ENCODE results near the gene TIMM17B. TPM values are rescaled to one million over a fixed set of nuclear protein-coding genes. Genes with fewer than 3 reads are reported as not detected.

The TIMM17B gene
- 10 to 100 TPM; 78.6 to 83.3 TPM for total RNA-seq
- polyA plus RNA-seq (2013, experiment 1 of 2) = 76.0 TPM
- 62.0 TPM for polyA plus RNA-seq (2013, experiment 2 of 2)
- long read RNA-seq, experiment 1, partial matches to known transcripts = 27 of 39 reads
- long read RNA-seq, experiment 1, other reads (novel, unspliced or antisense) = 9 of 39 reads
- long read RNA-seq, experiment 2, partial matches to known transcripts = 67 of 85 reads
- long read RNA-seq, experiment 2, other reads (novel, unspliced or antisense) = 13 of 85 reads
- long read RNA-seq, experiment 3, transcript TIMM17B-204 (7 exons, 964 nt) = major isoform, 6 of 60 reads
- long read RNA-seq, experiment 3, partial matches to known transcripts = 47 of 60 reads
- long read RNA-seq, experiment 3, other reads (novel, unspliced or antisense) = 5 of 60 reads
- long read RNA-seq, experiment 4, transcript TIMM17B-204 (7 exons, 964 nt) = major isoform, 40 of 438 reads
- long read RNA-seq, experiment 4, partial matches to known transcripts = 380 of 438 reads
- long read RNA-seq, experiment 4, other reads (novel, unspliced or antisense) = 14 of 438 reads

DNA sequence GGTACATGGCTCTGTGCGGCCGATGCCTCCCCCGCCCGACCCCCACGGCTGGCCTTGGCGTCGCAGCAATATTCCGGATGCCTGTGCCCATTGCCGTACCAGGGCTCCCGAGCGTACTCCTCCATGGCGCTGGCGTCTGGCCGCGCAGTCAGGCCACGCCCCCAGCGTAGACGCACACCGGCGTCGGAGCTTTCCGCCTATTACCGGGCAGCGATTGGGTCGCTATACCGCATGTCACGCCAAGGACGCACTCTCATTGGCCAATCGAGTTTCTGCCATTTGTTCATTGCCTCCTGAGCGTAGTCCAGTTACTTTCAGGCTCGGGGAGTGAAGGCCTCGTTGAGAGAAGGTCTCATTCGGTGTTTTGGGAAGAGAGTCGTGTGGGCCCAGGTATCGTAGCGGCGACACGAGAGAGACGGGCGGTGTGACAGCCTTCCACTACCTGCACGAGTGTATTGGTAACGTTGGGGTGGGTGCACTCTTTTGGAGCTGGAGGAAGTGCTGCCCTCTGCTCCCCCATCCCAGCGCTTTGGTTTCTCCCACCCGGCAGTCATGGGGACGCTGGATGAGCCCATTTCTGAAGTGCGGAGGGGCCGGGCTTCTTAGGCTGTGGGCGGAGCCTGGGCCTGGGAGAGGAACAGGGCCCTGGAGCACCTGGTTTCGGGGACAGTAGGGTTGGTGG is at the start of gene TIMM17B, which contains the start of gene PQBP1:
Gene TIMM17B, minus strand, starts transcription at position 144 of the 682 bp plus-strand sequence. Its CDS starts 19 bp downstream, at position 125.
Gene PQBP1, plus strand, starts transcription at position 306 of the 682 bp plus-strand sequence. CDS start 580 bp downstream, outside the sequence.
- H3K4me3 ChIP-seq (ENCODE audit: low read length) = peak within 1 kb of the TSS; percentile 92
- 0% methylated on average over 3 to 45 of the region's 49 CpGs for WGBS, 2 experiments (ENCODE audit: insufficient coverage in 1 of 2, insufficient read length in 1 of 2)
- TF ChIP-seq, protein P1, sequence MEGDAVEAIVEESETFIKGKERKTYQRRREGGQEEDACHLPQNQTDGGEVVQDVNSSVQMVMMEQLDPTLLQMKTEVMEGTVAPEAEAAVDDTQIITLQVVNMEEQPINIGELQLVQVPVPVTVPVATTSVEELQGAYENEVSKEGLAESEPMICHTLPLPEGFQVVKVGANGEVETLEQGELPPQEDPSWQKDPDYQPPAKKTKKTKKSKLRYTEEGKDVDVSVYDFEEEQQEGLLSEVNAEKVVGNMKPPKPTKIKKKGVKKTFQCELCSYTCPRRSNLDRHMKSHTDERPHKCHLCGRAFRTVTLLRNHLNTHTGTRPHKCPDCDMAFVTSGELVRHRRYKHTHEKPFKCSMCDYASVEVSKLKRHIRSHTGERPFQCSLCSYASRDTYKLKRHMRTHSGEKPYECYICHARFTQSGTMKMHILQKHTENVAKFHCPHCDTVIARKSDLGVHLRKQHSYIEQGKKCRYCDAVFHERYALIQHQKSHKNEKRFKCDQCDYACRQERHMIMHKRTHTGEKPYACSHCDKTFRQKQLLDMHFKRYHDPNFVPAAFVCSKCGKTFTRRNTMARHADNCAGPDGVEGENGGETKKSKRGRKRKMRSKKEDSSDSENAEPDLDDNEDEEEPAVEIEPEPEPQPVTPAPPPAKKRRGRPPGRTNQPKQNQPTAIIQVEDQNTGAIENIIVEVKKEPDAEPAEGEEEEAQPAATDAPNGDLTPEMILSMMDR (conservative IDR thresholded peaks at IDR 0.05) = no peak

DNA sequence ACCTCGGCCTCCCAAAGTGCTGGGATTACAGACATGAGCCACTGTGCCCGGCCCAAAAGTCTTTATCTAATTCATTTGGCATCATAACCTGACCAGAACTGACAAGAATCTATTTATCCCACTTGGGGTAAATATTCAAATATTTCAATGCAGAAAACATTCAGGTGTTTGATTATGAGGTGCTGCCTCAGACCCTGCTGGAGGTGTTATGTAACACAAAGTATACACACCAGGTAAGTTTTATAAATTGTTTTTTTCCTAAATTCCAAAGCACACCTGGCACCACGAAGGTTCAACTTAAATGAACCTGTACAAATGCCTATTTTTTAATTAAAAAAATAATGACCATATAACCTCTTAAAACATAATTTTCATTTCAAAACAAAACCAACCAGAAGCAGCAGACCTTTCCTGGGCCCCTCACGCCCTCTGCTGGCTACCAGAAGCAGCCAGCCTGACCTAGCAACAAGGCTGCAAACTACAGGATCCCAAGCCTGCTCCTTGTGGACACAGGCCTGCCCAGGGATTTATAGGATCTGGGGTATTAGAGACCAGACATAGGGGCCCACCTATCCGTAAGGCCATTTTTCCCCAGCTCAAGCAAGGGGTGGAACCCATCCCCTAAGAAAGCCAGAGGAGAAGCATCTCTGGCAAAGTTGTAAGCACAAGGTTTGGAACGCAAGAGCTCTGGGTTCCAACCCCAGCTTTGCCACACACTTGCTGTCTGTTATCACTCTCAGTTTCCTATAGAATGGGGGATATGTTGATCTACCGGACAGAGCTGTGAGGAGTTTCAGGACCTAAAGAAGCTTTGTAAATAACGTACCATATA is 48.2 kb upstream of the TIMM17B start:
- peaks cover 23% of the 10 kb centered on the region for H3K36me3 Mint-ChIP-seq (ENCODE audit: low read depth)
- H3K9ac ChIP-seq (ENCODE audit: extremely low read depth, low read length, poor library complexity, severe bottlenecking) = no peak overlapping the region
- H3K4me1 Mint-ChIP-seq = peaks cover 2% of the 10 kb centered on the region
- no peaks in the 10 kb centered on the region for H3K4me1 ChIP-seq (ENCODE audit: control insufficient read depth, insufficient read depth, low read length)
- no peak overlapping the region for H3K4me3 ChIP-seq (ENCODE audit: low read length)
- no peak overlapping the region for H3K4me3 Mint-ChIP-seq
- H3K9me3 Mint-ChIP-seq = peaks cover 46% of the 10 kb centered on the region
- H3K27me3 ChIP-seq (ENCODE audit: control insufficient read depth, insufficient read depth, low read length, poor library complexity, severe bottlenecking) = no peaks in the 10 kb centered on the region
- 66 to 100% methylated on average over 1 to 8 of the region's 8 CpGs for WGBS, 2 experiments (ENCODE audit: insufficient coverage in 1 of 2, insufficient read length in 1 of 2)
- H3K27ac ChIP-seq (ENCODE audit: low read depth, low read length) = no peak overlapping the region
- H3K36me3 ChIP-seq (ENCODE audit: control insufficient read depth, insufficient read depth, low read length) = peaks cover 10% of the 10 kb centered on the region
- H3K9me3 ChIP-seq (ENCODE audit: control insufficient read depth, low read length) = no peaks in the 10 kb centered on the region
- H3K27ac Mint-ChIP-seq = peak overlapping the region; percentile 84
- DNase-seq = peak; percentile 80
- TF ChIP-seq, protein P1 (conservative IDR thresholded peaks at IDR 0.05) = peak; percentile 88
- no peaks in the 10 kb centered on the region for H3K27me3 Mint-ChIP-seq (ENCODE audit: insufficient read depth)

More for the DNA sequence above, at the start of gene TIMM17B, which contains the start of gene PQBP1:
- no peaks in the 10 kb centered on the region for H3K4me1 Mint-ChIP-seq
- H3K9me3 Mint-ChIP-seq = peaks cover 63% of the 10 kb centered on the region
- Histone ChIP-seq H3K4me1 (ENCODE audit: control insufficient read depth, insufficient read depth, low read length) (no peaks in the 10 kb centered on the region), H3K36me3 (ENCODE audit: control insufficient read depth, insufficient read depth, low read length) (peaks cover 17% of the 10 kb centered on the region), H3K27ac (ENCODE audit: low read depth, low read length) (peak within 1 kb of the TSS; percentile 93), H3K9me3 (ENCODE audit: control insufficient read depth, low read length) (no peaks in the 10 kb centered on the region), H3K27me3 (ENCODE audit: control insufficient read depth, insufficient read depth, low read length, poor library complexity, severe bottlenecking) (no peaks in the 10 kb centered on the region), H3K9ac (ENCODE audit: extremely low read depth, low read length, poor library complexity, severe bottlenecking) (peak within 1 kb of the TSS; percentile 77)
- peak within 1 kb of the TSS; percentile 87 for H3K4me3 Mint-ChIP-seq
- no peaks in the 10 kb centered on the region for H3K27me3 Mint-ChIP-seq (ENCODE audit: insufficient read depth)
- H3K36me3 Mint-ChIP-seq (ENCODE audit: low read depth) = peaks cover 32% of the 10 kb centered on the region
- peak within 1 kb of the TSS; percentile 95 for H3K27ac Mint-ChIP-seq
- peak; percentile 94 for DNase-seq

DNA sequence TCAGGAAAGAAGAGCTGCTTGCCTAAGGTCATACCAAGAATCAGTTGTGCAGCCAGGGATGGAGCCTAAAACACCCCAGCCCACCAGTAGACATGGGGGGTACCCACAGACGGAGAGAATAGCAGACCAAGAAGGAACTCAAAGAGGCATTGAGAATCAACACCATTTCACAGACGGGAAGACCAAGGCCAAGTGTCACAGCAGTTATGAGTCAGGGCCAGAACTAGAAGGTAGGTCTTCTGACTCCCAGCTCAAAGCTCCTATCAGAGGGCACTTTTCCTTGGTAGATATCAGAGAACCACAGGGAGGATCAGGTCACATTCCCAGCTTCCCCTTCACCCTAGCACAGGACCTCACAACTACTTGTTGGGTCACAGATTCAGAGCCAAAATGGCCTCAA is 45.3 kb upstream of the TIMM17B start:
- Histone ChIP-seq H3K9ac (ENCODE audit: extremely low read depth, low read length, poor library complexity, severe bottlenecking) (no peak overlapping the region), H3K4me1 (ENCODE audit: control insufficient read depth, insufficient read depth, low read length) (no peaks in the 10 kb centered on the region), H3K27me3 (ENCODE audit: control insufficient read depth, insufficient read depth, low read length, poor library complexity, severe bottlenecking) (no peaks in the 10 kb centered on the region), H3K36me3 (ENCODE audit: control insufficient read depth, insufficient read depth, low read length) (peaks cover 28% of the 10 kb centered on the region), H3K9me3 (ENCODE audit: control insufficient read depth, low read length) (no peaks in the 10 kb centered on the region), H3K27ac (ENCODE audit: low read depth, low read length) (no peak overlapping the region), H3K4me3 (ENCODE audit: low read length) (no peak overlapping the region)
- H3K27ac Mint-ChIP-seq = no peak overlapping the region
- H3K36me3 Mint-ChIP-seq (ENCODE audit: low read depth) = peaks cover 36% of the 10 kb centered on the region
- TF ChIP-seq, protein P1 (conservative IDR thresholded peaks at IDR 0.05) = no peak
- H3K4me1 Mint-ChIP-seq = peaks cover 3% of the 10 kb centered on the region
- H3K9me3 Mint-ChIP-seq = peaks cover 58% of the 10 kb centered on the region
- no peak overlapping the region for H3K4me3 Mint-ChIP-seq
- WGBS, 2 experiments (ENCODE audit: insufficient coverage in 1 of 2, insufficient read length in 1 of 2) = 86 to 94% methylated on average over 1 to 2 of the region's 2 CpGs
- DNase-seq = no peak
- no peaks in the 10 kb centered on the region for H3K27me3 Mint-ChIP-seq (ENCODE audit: insufficient read depth)
